Measurements from ENCODE around the gene NDUFA5.

The NDUFA5 gene

GRCh38 chr7:123557398-123558288 lies at the start of gene NDUFA5:
Gene NDUFA5 (minus strand): TSS chr7:123557818. CDS start chr7:123557795, 23 bp downstream.
- DNase-seq = peak; percentile 98

GRCh38 chr7:123604739-123605138 lies 47.1 kb upstream of the NDUFA5 start:
- DNase-seq = no peak

GRCh38 chr7:123602648-123603047 lies 45.0 kb upstream of the NDUFA5 start:
- no peak for DNase-seq

- no peak for DNase-seq
Observed at GRCh38 chr7:123601530-123601929, 43.9 kb upstream of the NDUFA5 start, which contains the start of gene ASB15. Gene ASB15 (plus strand): TSS chr7:123601821. CDS start chr7:123614503, 12,682 bp downstream.

GRCh38 chr7:123600876-123601275 lies 43.3 kb upstream of the NDUFA5 start:
- DNase-seq = no peak

GRCh38 chr7:123599766-123600165 lies 42.1 kb upstream of the NDUFA5 start:
- no peak for DNase-seq

- DNase-seq = no peak
Observed at GRCh38 chr7:123598657-123599056, 41.0 kb upstream of the NDUFA5 start.

- peak; percentile 56 for DNase-seq
Observed at GRCh38 chr7:123594813-123595241, 37.2 kb upstream of the NDUFA5 start.

- DNase-seq = no peak
Observed at GRCh38 chr7:123588376-123588775, 30.8 kb upstream of the NDUFA5 start.

- no peak for DNase-seq
Observed at GRCh38 chr7:123583821-123584220, 26.2 kb upstream of the NDUFA5 start.

- DNase-seq = no peak
Observed at GRCh38 chr7:123581162-123581459, 23.5 kb upstream of the NDUFA5 start.

- peak; percentile 30 for DNase-seq
Observed at GRCh38 chr7:123580406-123581161, 23.0 kb upstream of the NDUFA5 start.

- DNase-seq = no peak
Observed at GRCh38 chr7:123579416-123579815, 21.8 kb upstream of the NDUFA5 start.

- DNase-seq = no peak
Observed at GRCh38 chr7:123573896-123574467, 16.4 kb upstream of the NDUFA5 start.

GRCh38 chr7:123573341-123573740 lies 15.7 kb upstream of the NDUFA5 start:
- no peak for DNase-seq

- no peak for DNase-seq
Observed at GRCh38 chr7:123571684-123572083, 14.1 kb upstream of the NDUFA5 start.

- no peak for DNase-seq
Observed at GRCh38 chr7:123571187-123571586, 13.6 kb upstream of the NDUFA5 start.

- DNase-seq = no peak
Observed at GRCh38 chr7:123570390-123571182, 13.0 kb upstream of the NDUFA5 start.

- no peak for DNase-seq
Observed at GRCh38 chr7:123569352-123570010, 11.9 kb upstream of the NDUFA5 start.

GRCh38 chr7:123562121-123562520 lies 4.5 kb upstream of the NDUFA5 start:
- DNase-seq = no peak

GRCh38 chr7:123558289-123558874 lies 764 bp upstream of the NDUFA5 start:
- DNase-seq = no peak

- DNase-seq = no peak
Observed at GRCh38 chr7:123557016-123557397, 611 bp downstream of the NDUFA5 start.

All from retina (tissue), 1 donor.